T-helper 1 cell treated with Interleukin-12 subunit alpha and Interleukin-12 subunit beta and Interleukin-4 antibody, amounts not matched to agents 30 ng/mL and 1 ng/mL, for 36 hours (primary cell): Measurements from ENCODE around the gene NPR1. TPM values are rescaled to one million over a fixed set of nuclear protein-coding genes. Genes with fewer than 3 reads are reported as not detected.

Source experiments
- intact Hi-C: fragments of 100-400 bp; cut with micrococcal nuclease; formaldehyde crosslinking; loops from one replicate; pipeline ENCODE4 v1.15.1; 2024
- total RNA-seq: library from RNA; stranded (reverse); gene quantifications from 2 replicates; pipeline ENCODE4 v1.2.3, GENCODE V29; 2022

Gene NPR1
- total RNA-seq, 1 donor from 2014 or later = not detected

- intact Hi-C loops = loop anchor here (1.0 kb wide), 2 partner anchors 71 to 308 kb away; partner anchors contain the start of gene RAB13
These were observed 570 bp upstream of the NPR1 start for GRCh38 chr1:153677718-153678518.

- intact Hi-C loops = no loop called here
These were observed 1.0 kb downstream of the NPR1 start for GRCh38 chr1:153679337-153680119.

GRCh38 chr1:153680120-153680403 is 1.6 kb downstream of the NPR1 start:
- intact Hi-C loops = no loop called here

GRCh38 chr1:153682730-153683129 is 4.2 kb downstream of the NPR1 start:
- intact Hi-C loops = no loop called here

- intact Hi-C loops = no loop called here
These were observed 5.4 kb downstream of the NPR1 start for GRCh38 chr1:153683854-153684253.

GRCh38 chr1:153684892-153685291 is 6.4 kb downstream of the NPR1 start:
- intact Hi-C loops = no loop called here

GRCh38 chr1:153685544-153686340 is 7.3 kb downstream of the NPR1 start:
- intact Hi-C loops = no loop called here

GRCh38 chr1:153687346-153688125 is 9.0 kb downstream of the NPR1 start:
- intact Hi-C loops = no loop called here

- intact Hi-C loops = no loop called here
These were observed 9.8 kb downstream of the NPR1 start for GRCh38 chr1:153688276-153688675.

DNA sequence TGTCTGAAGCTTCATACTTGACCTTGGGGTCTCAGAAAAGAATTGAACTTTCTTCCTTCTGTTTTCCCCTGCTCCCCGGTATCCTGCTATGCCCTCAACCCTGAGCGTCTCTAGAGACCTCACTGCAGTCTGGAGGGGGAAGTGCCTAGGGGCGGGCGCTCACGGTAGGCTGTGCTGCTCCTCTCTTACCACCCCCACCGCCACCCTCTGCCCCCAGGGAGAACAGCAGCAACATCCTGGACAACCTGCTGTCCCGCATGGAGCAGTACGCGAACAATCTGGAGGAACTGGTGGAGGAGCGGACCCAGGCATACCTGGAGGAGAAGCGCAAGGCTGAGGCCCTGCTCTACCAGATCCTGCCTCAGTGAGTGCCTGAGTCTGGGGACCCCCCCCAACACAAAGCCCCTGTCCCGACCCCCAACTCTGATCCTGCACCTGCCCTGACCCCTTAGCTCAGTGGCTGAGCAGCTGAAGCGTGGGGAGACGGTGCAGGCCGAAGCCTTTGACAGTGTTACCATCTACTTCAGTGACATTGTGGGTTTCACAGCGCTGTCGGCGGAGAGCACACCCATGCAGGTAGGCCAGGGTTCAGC is 10.3 kb downstream of the NPR1 start:
- intact Hi-C loops = no loop called here

DNA sequence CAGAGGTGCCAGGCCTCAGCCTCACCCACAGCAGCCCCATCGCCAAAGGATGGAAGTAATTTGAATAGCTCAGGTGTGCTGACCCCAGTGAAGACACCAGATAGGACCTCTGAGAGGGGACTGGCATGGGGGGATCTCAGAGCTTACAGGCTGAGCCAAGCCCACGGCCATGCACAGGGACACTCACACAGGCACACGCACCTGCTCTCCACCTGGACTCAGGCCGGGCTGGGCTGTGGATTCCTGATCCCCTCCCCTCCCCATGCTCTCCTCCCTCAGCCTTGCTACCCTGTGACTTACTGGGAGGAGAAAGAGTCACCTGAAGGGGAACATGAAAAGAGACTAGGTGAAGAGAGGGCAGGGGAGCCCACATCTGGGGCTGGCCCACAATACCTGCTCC is 15.0 kb downstream of the NPR1 start:
- intact Hi-C loops = no loop called here

DNA sequence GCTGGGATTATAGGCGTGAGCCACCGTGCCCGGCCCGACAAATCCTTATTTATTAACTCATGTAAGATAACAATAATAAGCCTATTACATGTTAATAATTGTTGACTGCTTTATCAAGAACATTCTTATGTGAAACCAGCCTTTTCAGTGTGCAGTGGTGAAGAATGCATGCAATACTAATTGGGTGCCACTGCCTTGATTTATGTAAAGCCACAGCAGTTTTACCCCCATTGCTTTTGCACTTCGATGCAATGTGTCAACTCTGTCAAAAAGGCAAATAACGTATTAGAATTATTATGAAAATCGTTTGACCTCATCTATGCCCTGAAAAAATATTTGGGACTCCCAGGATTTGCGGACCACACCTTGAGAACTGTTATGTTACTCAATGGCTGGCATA is 18.3 kb downstream of the NPR1 start:
- intact Hi-C loops = no loop called here

DNA sequence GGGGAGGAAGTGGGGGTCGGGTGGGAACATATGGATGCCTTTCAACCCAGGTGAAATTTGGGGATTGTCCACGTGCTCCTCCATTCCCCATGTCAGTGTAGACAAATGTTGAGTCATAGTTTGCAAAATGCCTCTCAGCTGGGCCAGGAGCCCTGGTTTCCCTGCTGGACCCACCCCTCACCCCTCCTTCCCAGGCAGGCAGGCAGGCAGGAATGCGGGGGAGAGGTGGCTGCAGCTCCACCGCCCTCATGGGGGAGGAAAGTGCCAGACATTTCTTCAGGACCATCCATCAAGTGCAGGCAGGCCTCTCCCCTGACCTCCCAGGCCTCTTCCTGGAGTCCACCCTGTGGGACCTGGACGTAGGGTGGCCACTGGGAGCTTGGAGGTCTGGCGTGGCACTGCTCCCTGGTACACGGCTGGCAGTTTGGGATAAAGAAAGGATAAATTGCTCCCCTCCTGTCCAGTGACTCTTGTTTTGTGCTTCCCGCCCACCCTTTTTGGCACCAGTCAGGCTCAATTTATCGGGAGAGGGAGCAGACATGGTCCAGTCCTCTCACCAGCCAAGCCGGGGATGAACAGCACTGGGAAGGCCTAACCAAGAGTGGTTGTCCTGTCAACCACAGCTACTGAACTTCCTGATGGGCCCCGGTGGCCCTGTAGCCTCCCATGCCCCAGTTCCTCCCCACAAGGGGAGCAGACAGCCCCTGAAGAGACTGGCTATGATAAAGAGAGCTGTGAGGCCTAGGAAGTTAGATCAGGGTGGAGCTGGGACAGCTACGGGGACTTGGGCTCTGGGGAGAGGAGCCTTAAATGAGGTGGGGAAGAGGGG is 18.9 kb downstream of the NPR1 start:
- intact Hi-C loops = no loop called here

DNA sequence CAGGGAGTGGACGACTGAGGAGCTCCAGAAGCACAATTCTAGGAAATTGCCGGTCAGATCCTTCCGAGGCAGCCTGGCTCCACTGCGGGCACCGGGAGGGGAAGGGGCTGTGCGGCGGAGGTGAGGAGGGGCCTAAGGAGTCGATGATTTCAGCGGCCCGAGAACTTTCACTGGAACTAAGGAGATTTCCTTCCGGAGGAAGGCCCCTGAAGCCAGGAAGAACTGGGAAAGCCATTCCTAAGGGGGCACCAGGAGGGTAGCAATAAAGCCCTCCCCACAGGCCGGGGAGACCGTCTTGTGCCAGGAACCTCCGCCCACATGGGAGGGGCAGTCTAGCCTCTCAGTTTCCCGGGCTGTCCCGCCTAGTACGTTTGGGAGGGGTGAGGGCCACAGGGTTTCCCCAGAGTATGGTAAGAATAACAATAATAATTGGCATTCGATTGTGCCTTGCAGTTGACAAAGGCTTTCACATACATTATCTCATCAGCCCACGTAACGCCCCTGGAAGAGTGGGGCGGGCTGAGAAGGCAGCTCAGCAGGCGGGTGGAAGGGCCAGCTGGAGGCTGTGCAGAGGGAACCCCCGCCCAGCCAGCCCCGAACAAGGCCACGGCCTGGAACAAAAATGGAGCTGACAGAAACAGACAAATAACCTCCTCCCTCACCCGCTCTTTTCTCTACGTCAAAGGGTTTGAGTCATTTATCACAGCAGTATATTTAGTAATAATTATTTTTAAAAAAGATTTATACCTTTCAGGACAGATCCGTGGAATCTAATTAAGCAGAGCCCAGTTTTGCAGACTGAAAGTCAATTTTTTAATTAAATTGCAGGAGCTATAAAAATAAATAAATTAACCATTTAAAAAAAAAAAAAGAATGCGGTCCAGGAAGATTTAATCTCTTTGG is 19.8 kb downstream of the NPR1 start:
- intact Hi-C loops = no loop called here

DNA sequence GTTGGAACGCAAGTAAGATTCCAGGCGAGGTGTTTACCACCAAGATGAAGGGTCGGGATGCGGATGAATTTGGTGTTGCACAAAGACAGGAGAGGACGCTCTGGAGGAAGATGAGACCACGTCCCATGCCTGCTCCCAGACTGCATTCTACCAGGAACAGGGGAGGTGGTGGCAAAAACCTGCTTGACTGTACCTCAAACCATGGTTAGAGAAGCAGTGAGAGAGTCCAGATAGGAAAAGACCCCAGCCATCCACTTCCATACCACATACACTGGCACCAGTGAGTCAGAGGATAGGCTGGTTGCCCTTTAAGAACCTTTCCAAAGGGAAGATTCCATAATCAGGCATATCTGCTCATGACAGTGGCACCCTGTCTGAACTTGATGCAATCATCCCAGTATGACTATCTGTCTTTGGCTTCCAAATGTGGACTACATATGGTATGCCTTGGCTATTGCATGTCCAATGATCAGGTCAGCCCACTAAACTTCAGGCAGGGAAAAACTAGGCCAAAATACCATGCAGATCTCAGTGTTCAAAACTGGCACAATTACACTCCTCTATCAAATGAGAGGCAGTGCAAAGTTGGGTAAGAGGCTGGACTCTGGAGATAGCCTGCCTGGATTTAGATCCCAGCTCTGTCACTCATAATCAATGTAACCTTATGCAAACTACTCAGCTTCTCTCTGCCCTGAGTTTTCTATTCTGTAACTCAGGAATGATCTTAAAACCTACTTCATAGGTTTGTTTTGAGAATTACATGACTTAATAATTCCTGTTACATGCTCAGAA is 20.6 kb downstream of the NPR1 start:
- intact Hi-C loops = no loop called here

- intact Hi-C loops = no loop called here
These were observed 21.3 kb downstream of the NPR1 start for GRCh38 chr1:153699768-153700167.

DNA sequence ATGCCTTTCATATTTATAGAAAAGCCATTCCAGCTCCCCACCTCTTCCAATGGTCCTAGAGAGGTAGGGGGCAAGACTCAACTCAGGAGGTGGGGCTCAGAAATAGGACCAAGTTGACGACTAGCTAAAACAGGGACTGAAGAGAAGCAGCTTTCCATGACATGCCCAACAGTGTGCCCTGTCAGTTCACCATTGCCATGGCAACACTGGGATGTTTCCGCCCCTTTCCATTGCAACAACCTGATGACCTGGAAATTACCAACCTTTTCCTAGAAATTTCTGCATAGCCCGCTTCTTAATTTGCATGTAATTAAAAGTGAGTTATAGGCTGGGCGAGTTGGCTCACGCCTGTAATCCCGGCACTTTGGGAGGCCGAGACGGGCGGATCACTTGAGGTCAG is 27.0 kb downstream of the NPR1 start:
- intact Hi-C loops = no loop called here

DNA sequence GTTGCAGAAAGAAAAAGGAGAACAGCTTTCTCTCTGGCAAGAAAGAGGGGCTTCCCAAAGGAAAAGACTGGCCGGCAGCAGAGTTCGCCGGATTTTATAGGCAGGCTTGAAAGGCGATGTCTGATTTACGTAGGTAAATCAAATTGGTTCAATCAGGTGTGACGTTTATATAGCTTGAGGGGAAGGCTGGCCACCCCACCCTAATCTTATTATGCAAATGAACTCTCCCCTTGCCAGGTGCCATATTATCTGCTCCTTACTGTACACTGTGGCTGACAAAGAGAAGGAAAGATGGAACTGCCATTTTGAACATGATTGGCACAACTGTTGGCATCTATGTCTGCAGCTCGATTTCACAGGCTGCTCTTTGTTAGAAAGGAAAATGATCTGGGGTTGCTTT is 32.5 kb downstream of the NPR1 start:
- intact Hi-C loops = no loop called here
